ENCODE measurements around the gene KIF2C.
A peak's percentile ranks its signal among the peaks of the same experiment; 100 is the strongest.

- TF ChIP-seq POLR2A (IDR thresholded peaks at IDR 0.05; ENCODE audit: low read depth, low read length) = no peak
- no peak for TF ChIP-seq TAF1 (IDR thresholded peaks at IDR 0.05; ENCODE audit: low read depth, low read length)
- no peak for TF ChIP-seq PAX5 (IDR thresholded peaks at IDR 0.05; ENCODE audit: insufficient read depth, low read length, severe bottlenecking)
- no peak for TF ChIP-seq POLR2AphosphoS5 (IDR thresholded peaks at IDR 0.05; ENCODE audit: low read depth, low read length)
- 0 out of 2 replicates have a peak, but pooled peaks have one; percentile 16 for TF ChIP-seq SPI1 (IDR thresholded peaks at IDR 0.05; ENCODE audit: low read depth, low read length)
Measured at GRCh38 chr1:44693159-44693558, 46.5 kb upstream of the KIF2C start.
